HG03342 (cell line): Measurements from ENCODE around the gene CNDP1.

Experiments used
- ATAC-seq: cut with Tn5 transposase; IDR thresholded peaks from one replicate; pipeline ENCODE4 v1.9.1; 2021; ENCODE audit warnings: mild to moderate bottlenecking, moderate library complexity; ENCODE audit not compliant: unreplicated experiment

CNDP1 gene

GRCh38 chr18:74617486-74617885 is 83.2 kb downstream of the CNDP1 start:
- ATAC-seq: no peak

- no peak for ATAC-seq
Measured at GRCh38 chr18:74622072-74622471, 87.8 kb downstream of the CNDP1 start.

- ATAC-seq: no peak
Measured at GRCh38 chr18:74623047-74623816, 88.9 kb downstream of the CNDP1 start.

GRCh38 chr18:74624466-74624865 is 90.2 kb downstream of the CNDP1 start:
- ATAC-seq: no peak

- no peak for ATAC-seq
Measured at GRCh38 chr18:74625157-74625556, 90.9 kb downstream of the CNDP1 start.

GRCh38 chr18:74626049-74626874 is 92.0 kb downstream of the CNDP1 start:
- no peak for ATAC-seq

GRCh38 chr18:74630804-74631203 is 96.5 kb downstream of the CNDP1 start:
- ATAC-seq: no peak

GRCh38 chr18:74631212-74631611 is 96.9 kb downstream of the CNDP1 start:
- ATAC-seq: no peak

- ATAC-seq: no peak
Measured at GRCh38 chr18:74631623-74632350, 97.5 kb downstream of the CNDP1 start.

GRCh38 chr18:74632351-74632679 is 98.0 kb downstream of the CNDP1 start:
- no peak for ATAC-seq

- no peak for ATAC-seq
Measured at GRCh38 chr18:74632856-74633255, 98.6 kb downstream of the CNDP1 start.

- ATAC-seq: no peak
Measured at GRCh38 chr18:74633652-74634352, 99.5 kb downstream of the CNDP1 start.

- ATAC-seq: no peak
Measured at GRCh38 chr18:74635224-74635975, 101.1 kb downstream of the CNDP1 start.
